ENCODE measurements around the gene MPZL1.

GRCh38 chr1:167815650-167816049 lies 93.9 kb downstream of the MPZL1 start:
- TF ChIP-seq, protein P1, sequence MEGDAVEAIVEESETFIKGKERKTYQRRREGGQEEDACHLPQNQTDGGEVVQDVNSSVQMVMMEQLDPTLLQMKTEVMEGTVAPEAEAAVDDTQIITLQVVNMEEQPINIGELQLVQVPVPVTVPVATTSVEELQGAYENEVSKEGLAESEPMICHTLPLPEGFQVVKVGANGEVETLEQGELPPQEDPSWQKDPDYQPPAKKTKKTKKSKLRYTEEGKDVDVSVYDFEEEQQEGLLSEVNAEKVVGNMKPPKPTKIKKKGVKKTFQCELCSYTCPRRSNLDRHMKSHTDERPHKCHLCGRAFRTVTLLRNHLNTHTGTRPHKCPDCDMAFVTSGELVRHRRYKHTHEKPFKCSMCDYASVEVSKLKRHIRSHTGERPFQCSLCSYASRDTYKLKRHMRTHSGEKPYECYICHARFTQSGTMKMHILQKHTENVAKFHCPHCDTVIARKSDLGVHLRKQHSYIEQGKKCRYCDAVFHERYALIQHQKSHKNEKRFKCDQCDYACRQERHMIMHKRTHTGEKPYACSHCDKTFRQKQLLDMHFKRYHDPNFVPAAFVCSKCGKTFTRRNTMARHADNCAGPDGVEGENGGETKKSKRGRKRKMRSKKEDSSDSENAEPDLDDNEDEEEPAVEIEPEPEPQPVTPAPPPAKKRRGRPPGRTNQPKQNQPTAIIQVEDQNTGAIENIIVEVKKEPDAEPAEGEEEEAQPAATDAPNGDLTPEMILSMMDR (IDR thresholded peaks at IDR 0.05; ENCODE audit: low read depth, low read length, missing input control): no peak
- no peak for TF ChIP-seq GABPA (IDR thresholded peaks at IDR 0.05 in 1 of 2, conservative IDR thresholded peaks at IDR 0.05 in 1 of 2)
- TF ChIP-seq JUND (IDR thresholded peaks at IDR 0.05): no peak
- TF ChIP-seq, protein P2, sequence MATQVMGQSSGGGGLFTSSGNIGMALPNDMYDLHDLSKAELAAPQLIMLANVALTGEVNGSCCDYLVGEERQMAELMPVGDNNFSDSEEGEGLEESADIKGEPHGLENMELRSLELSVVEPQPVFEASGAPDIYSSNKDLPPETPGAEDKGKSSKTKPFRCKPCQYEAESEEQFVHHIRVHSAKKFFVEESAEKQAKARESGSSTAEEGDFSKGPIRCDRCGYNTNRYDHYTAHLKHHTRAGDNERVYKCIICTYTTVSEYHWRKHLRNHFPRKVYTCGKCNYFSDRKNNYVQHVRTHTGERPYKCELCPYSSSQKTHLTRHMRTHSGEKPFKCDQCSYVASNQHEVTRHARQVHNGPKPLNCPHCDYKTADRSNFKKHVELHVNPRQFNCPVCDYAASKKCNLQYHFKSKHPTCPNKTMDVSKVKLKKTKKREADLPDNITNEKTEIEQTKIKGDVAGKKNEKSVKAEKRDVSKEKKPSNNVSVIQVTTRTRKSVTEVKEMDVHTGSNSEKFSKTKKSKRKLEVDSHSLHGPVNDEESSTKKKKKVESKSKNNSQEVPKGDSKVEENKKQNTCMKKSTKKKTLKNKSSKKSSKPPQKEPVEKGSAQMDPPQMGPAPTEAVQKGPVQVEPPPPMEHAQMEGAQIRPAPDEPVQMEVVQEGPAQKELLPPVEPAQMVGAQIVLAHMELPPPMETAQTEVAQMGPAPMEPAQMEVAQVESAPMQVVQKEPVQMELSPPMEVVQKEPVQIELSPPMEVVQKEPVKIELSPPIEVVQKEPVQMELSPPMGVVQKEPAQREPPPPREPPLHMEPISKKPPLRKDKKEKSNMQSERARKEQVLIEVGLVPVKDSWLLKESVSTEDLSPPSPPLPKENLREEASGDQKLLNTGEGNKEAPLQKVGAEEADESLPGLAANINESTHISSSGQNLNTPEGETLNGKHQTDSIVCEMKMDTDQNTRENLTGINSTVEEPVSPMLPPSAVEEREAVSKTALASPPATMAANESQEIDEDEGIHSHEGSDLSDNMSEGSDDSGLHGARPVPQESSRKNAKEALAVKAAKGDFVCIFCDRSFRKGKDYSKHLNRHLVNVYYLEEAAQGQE (IDR thresholded peaks at IDR 0.05): no peak
- no peak for TF ChIP-seq MAX (IDR thresholded peaks at IDR 0.05)
- no peak for TF ChIP-seq FOXA1 (IDR thresholded peaks at IDR 0.05)
- no peak for TF ChIP-seq RAD21 (IDR thresholded peaks at IDR 0.05)
- TF ChIP-seq YY1 (IDR thresholded peaks at IDR 0.05): no peak

All from liver (tissue), 3 donors.